Mesodermal cell (in vitro differentiated cells): ENCODE data around the gene NEURL1B.

Experiments used
- H3K27ac ChIP-seq: 2 replicates; pipeline ENCODE4 v1.7.0; 2013; ENCODE audit warnings: mild to moderate bottlenecking, low read depth, low read length, moderate library complexity; ENCODE audit not compliant: severe bottlenecking
- H3K36me3 ChIP-seq: 2 replicates; pipeline ENCODE4 v1.7.1; 2013; ENCODE audit warnings: mild to moderate bottlenecking, low read length, moderate library complexity; ENCODE audit not compliant: control insufficient read depth, insufficient read depth
- H3K4me1 ChIP-seq: one replicate; pipeline ENCODE4 v1.7.1; 2013; ENCODE audit warnings: mild to moderate bottlenecking, low read length; ENCODE audit not compliant: insufficient read depth, control insufficient read depth, poor library complexity, severe bottlenecking
- H3K4me3 ChIP-seq: 2 replicates; pipeline ENCODE4 v1.7.0; 2013; ENCODE audit warnings: low read length, control low read depth, mild to moderate bottlenecking; ENCODE audit not compliant: insufficient read depth, poor library complexity, severe bottlenecking; ENCODE audit errors: extremely low read depth
- H3K9me3 ChIP-seq: 2 replicates; pipeline ENCODE4 v1.7.1; 2013; ENCODE audit warnings: mild to moderate bottlenecking, low read length, moderate library complexity; ENCODE audit not compliant: control insufficient read depth
- WGBS, 2 experiments: methylation state at CpG; one replicate each; pipeline ENCODE4 v1.1.5; 2013; ENCODE audit warnings: missing lambda C conversion rate in 2 of 2; ENCODE audit not compliant: insufficient coverage in 2 of 2; 5-methylcytosine and 5-hydroxymethylcytosine counted together

The NEURL1B gene

DNA sequence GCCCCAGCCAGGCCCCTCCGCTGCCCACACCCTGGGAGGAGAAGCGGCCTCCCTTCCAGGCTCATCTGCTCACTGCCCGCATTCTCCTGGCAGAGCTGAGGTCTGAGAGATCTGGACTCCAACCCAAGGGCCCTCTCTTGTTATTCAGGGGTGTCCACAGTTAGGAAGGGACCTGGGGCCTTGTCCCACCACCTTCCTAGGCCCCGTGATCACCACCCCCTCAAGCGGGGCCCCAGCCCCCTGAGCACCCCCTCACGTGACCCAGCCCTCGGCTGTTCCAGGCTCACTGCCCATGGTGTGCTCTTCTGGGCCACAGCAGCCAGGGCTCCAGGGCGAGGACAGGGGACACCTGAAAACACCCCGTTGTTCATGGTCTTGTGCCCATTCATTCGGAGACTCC is 48.7 kb downstream of the NEURL1B start:
- H3K4me3 ChIP-seq, result no peak overlapping the region
- H3K36me3 ChIP-seq, result peaks cover 22% of the 10 kb centered on the region
- H3K4me1 ChIP-seq, result peaks cover 64% of the 10 kb centered on the region
- 95 to 96% methylated on average over 8 to 9 of the region's 10 CpGs for WGBS, 2 experiments
- H3K9me3 ChIP-seq, result no peaks in the 10 kb centered on the region
- no peak overlapping the region for H3K27ac ChIP-seq

DNA sequence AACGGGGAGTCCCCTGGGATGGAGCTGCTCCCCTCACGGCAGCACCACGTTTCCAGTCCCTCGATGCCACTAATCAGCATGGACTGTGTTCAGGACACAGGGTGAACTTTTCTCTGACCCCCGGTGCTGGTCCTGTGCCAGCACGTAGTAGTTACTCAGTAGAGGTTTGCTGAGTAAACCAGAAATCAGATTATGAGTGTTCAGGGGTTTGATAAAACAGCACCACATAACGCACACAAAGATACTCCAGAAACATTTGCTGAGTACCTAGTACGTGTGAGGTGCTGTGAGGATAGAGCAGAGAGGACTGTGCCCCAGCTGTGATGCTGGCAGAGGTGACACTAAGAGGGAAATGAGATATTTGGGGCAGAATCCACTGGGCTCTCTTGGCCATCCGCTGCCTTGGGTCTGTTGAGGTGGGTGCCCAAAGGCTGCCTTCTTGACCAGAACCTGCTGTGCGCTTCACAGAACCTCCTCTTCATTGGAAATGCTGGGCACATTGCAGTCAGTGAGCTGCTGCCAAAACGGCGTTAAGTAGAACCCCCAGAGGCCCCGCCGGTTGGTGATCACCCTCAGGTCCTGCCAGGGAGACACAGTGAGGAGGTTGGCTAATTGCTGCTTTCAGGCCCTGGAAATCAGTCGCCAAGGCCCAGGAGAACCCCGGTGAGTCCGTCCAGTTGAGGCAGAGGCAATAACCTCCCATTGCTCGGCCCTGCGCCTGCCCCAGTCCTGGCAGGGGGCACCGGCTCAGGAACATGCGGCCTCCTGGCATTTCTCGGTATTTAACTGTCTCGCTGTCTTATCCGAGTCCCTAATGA is 49.4 kb downstream of the NEURL1B start:
- no peak overlapping the region for H3K27ac ChIP-seq
- WGBS, 2 experiments, result 94 to 95% methylated on average over 21 to 23 of the region's 24 CpGs

GRCh38 chr5:172691886-172692285 is 50.8 kb downstream of the NEURL1B start:
- Histone ChIP-seq H3K4me3 (no peak overlapping the region), H3K27ac (no peak overlapping the region), H3K36me3 (peaks cover 8% of the 10 kb centered on the region), H3K9me3 (no peaks in the 10 kb centered on the region), H3K4me1 (peaks cover 80% of the 10 kb centered on the region)
- 87 to 92% methylated on average over 7 of the region's 7 CpGs for WGBS, 2 experiments

More for the DNA sequence above, 49.4 kb downstream of the NEURL1B start:
- Histone ChIP-seq H3K9me3 (no peaks in the 10 kb centered on the region), H3K4me3 (no peak overlapping the region), H3K36me3 (peaks cover 15% of the 10 kb centered on the region), H3K4me1 (peaks cover 66% of the 10 kb centered on the region)

- Histone ChIP-seq H3K27ac (peak overlapping the region; percentile 79), H3K4me1 (peaks cover 84% of the 10 kb centered on the region), H3K4me3 (no peak overlapping the region), H3K36me3 (peaks cover 4% of the 10 kb centered on the region), H3K9me3 (no peaks in the 10 kb centered on the region)
- WGBS, 2 experiments, result 90 to 95% methylated on average over 4 of the region's 6 CpGs
Observed at GRCh38 chr5:172692451-172692850, 51.4 kb downstream of the NEURL1B start.

DNA sequence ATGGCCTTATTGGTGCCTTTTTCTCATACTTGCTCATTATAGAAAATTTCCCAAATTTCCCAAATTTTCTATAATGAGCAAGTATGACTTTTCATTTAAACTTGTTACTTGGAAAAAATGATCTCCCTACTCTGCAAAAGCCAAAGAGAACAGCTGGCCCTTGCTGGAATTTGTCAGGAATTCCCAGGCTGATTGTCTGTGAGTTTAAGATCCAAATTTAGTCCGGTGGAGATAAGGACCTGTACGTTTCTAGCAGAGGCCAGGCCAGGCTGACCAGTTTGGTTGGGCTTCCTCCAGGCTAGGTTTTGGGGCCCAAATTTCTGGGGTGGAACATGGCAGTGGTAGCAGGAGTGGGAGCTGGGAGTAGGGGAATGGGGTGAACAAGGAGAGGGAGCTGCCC is 51.9 kb downstream of the NEURL1B start:
- H3K9me3 ChIP-seq, result no peaks in the 10 kb centered on the region
- H3K4me3 ChIP-seq, result no peak overlapping the region
- peaks cover 4% of the 10 kb centered on the region for H3K36me3 ChIP-seq
- H3K4me1 ChIP-seq, result peaks cover 81% of the 10 kb centered on the region
- WGBS, 2 experiments, result 61 to 65% methylated on average over 2 of the region's 2 CpGs
- peak overlapping the region; percentile 79 for H3K27ac ChIP-seq

GRCh38 chr5:172694061-172694460 is 53.0 kb downstream of the NEURL1B start:
- Histone ChIP-seq H3K9me3 (no peaks in the 10 kb centered on the region), H3K4me3 (no peak overlapping the region), H3K27ac (peak overlapping the region; percentile 3), H3K4me1 (peaks cover 71% of the 10 kb centered on the region), H3K36me3 (peaks cover 4% of the 10 kb centered on the region)
- WGBS, 2 experiments, result 85 to 88% methylated on average over 4 of the region's 4 CpGs

DNA sequence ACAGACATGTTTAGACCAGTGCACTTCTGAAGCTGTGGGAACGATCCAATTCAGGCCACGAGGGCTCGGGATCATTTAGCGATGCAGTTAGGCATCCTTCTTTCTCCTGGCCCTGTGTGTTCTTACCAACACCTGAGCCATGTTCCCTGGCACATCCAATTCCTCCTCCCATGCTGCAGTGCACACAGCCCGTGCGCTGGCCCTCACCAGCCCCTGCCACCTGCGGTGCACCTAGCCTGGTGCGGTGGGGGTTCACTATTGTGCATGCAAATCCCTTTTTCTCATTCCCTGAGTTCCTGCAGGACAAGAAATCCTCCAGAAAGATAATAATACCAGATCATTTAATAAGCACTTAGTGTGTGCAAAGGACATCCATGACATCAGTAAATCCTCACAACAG is 53.5 kb downstream of the NEURL1B start:
- H3K27ac ChIP-seq, result no peak overlapping the region
- H3K4me3 ChIP-seq, result no peak overlapping the region
- H3K4me1 ChIP-seq, result peaks cover 66% of the 10 kb centered on the region
- 86 to 94% methylated on average over 4 to 6 of the region's 8 CpGs for WGBS, 2 experiments
- peaks cover 4% of the 10 kb centered on the region for H3K36me3 ChIP-seq
- no peaks in the 10 kb centered on the region for H3K9me3 ChIP-seq

GRCh38 chr5:172695232-172696054 is 54.4 kb downstream of the NEURL1B start:
- Histone ChIP-seq H3K4me3 (no peak overlapping the region), H3K36me3 (no peaks in the 10 kb centered on the region), H3K4me1 (peaks cover 63% of the 10 kb centered on the region), H3K27ac (no peak overlapping the region), H3K9me3 (no peaks in the 10 kb centered on the region)
- WGBS, 2 experiments, result 86 to 92% methylated on average over 9 to 11 of the region's 14 CpGs

- Histone ChIP-seq H3K4me1 (peaks cover 65% of the 10 kb centered on the region), H3K36me3 (no peaks in the 10 kb centered on the region), H3K9me3 (no peaks in the 10 kb centered on the region), H3K27ac (no peak overlapping the region), H3K4me3 (no peak overlapping the region)
- 95% methylated on average over 13 to 14 of the region's 20 CpGs for WGBS, 2 experiments
Observed at GRCh38 chr5:172696171-172696849, 55.2 kb downstream of the NEURL1B start.
